ENCODE measurements around the gene TMEM258. TPM values are rescaled to one million over a fixed set of nuclear protein-coding genes. Genes with fewer than 3 reads are reported as not detected.
A peak's percentile ranks its signal among the peaks of the same experiment; 100 is the strongest.

The TMEM258 gene
- total RNA-seq, 1 experiment from 2014 or later = 110 TPM

- ChIA-PET POLR2A (ENCODE audit: unreplicated experiment) (no interaction called here), CTCF (interaction anchor here (0.5 to 1.1 kb wide), 6 partner anchors 16 to 361 kb away, joined by 3 to 6 read pairs (median 4); no protein-coding TSS in a partner anchor)
- peaks cover 4% of the 10 kb centered on the region; the same call in 1 of the 2 replicates for H3K36me3 ChIP-seq (ENCODE audit: low read depth, low read length)
- intact Hi-C loops (cut with micrococcal nuclease) = loop anchor here (1.0 to 5.0 kb wide), 2 partner anchors 29 to 360 kb away; no protein-coding TSS in a partner anchor
- H2AFZ ChIP-seq (ENCODE audit: low read length) = peak overlapping the region; percentile 54
- no peak overlapping the region for H3K9ac ChIP-seq (ENCODE audit: low read length)
- no peaks in the 10 kb centered on the region for H3K27me3 ChIP-seq (ENCODE audit: low read length)
- peaks cover 11% of the 10 kb centered on the region; the same call in 1 of the 2 replicates for H3K4me1 ChIP-seq (ENCODE audit: insufficient read depth, low read length)
- H3K79me2 ChIP-seq (ENCODE audit: low read length) = no peaks in the 10 kb centered on the region
- no peak for TF ChIP-seq EZH2phosphoT487 (IDR thresholded peaks at IDR 0.05; ENCODE audit: borderline replicate concordance, low read length)
- TF ChIP-seq CTCF (conservative IDR thresholded peaks at IDR 0.05; ENCODE audit: low read depth, low read length) = peak; percentile 96
- no peak for TF ChIP-seq EZH2 (IDR thresholded peaks at IDR 0.05; ENCODE audit: low read length, unreplicated experiment)
- ATAC-seq = peak; percentile 89
- H3F3A ChIP-seq (ENCODE audit: low read length, unreplicated experiment) = no peaks in the 10 kb centered on the region
- no peaks in the 10 kb centered on the region for H3K9me3 ChIP-seq (ENCODE audit: low read length)
- H3K9me2 ChIP-seq (replicated peaks; ENCODE audit: low read length) = no peaks in the 10 kb centered on the region
- 0 out of 2 replicates have a peak overlapping the region, but pooled peaks have one; percentile 27 for H3K4me2 ChIP-seq (ENCODE audit: low read length)
- H4K20me1 ChIP-seq (ENCODE audit: low read length) = no peaks in the 10 kb centered on the region
- H3K4me3 ChIP-seq (ENCODE audit: low read length) = no peak overlapping the region
- no TSS peak for BruUV-seq (replicated peaks)
- peak; percentile 78 for DNase-seq
- H3K27ac ChIP-seq (ENCODE audit: low read length) = no peak overlapping the region
These were observed 45.0 kb downstream of the TMEM258 start for GRCh38 chr11:61747192-61747966.

- TF ChIP-seq EZH2 (IDR thresholded peaks at IDR 0.05; ENCODE audit: low read length, unreplicated experiment) (no peak), EZH2phosphoT487 (IDR thresholded peaks at IDR 0.05; ENCODE audit: borderline replicate concordance, low read length) (no peak), CTCF (conservative IDR thresholded peaks at IDR 0.05; ENCODE audit: low read depth, low read length) (no peak)
- H2AFZ ChIP-seq (ENCODE audit: low read length) = no peak overlapping the region
- no peak overlapping the region for H3K27ac ChIP-seq (ENCODE audit: low read length)
- H3K4me1 ChIP-seq (ENCODE audit: insufficient read depth, low read length) = peaks cover 11% of the 10 kb centered on the region; the same call in 1 of the 2 replicates
- no peaks in the 10 kb centered on the region for H3K27me3 ChIP-seq (ENCODE audit: low read length)
- no peak for DNase-seq
- ChIA-PET CTCF (interaction anchor here (0.8 to 0.9 kb wide), 2 partner anchors 42 to 101 kb away, joined by 4 read pairs; no protein-coding TSS in a partner anchor), POLR2A (ENCODE audit: unreplicated experiment) (interaction anchor here (0.6 kb wide), 2 partner anchors 26 to 400 kb away, joined by 6 to 31 read pairs; no protein-coding TSS in a partner anchor)
- no TSS peak for BruUV-seq (replicated peaks)
- peaks cover 4% of the 10 kb centered on the region; the same call in 1 of the 2 replicates for H3K36me3 ChIP-seq (ENCODE audit: low read depth, low read length)
- no peak overlapping the region for H3K4me2 ChIP-seq (ENCODE audit: low read length)
- H3K79me2 ChIP-seq (ENCODE audit: low read length) = no peaks in the 10 kb centered on the region
- intact Hi-C loops (cut with micrococcal nuclease) = loop anchor here (1.0 to 5.0 kb wide), 2 partner anchors 30 to 361 kb away; no protein-coding TSS in a partner anchor
- H3K9ac ChIP-seq (ENCODE audit: low read length) = no peak overlapping the region
- no peaks in the 10 kb centered on the region for H3K9me2 ChIP-seq (replicated peaks; ENCODE audit: low read length)
- H3F3A ChIP-seq (ENCODE audit: low read length, unreplicated experiment) = no peaks in the 10 kb centered on the region
- no peak overlapping the region for H3K4me3 ChIP-seq (ENCODE audit: low read length)
- no peaks in the 10 kb centered on the region for H4K20me1 ChIP-seq (ENCODE audit: low read length)
- no peaks in the 10 kb centered on the region for H3K9me3 ChIP-seq (ENCODE audit: low read length)
- no peak for ATAC-seq
These were observed 45.8 kb downstream of the TMEM258 start for GRCh38 chr11:61746442-61747191.
